Neural cell (in vitro differentiated cells): Measurements from ENCODE around the gene PGK2. TPM values are rescaled to one million over a fixed set of nuclear protein-coding genes. Genes with fewer than 3 reads are reported as not detected.

Experiments
- H2AFZ ChIP-seq: fragments of 200-600, 300-800 bp; sonication (generic), shearing (Covaris generic); 2 replicates; pipeline ENCODE4 v1.6.0; 2014; ENCODE audit warnings: low read depth, mild to moderate bottlenecking, antibody characterized with exemption, low read length, moderate library complexity
- H3F3A ChIP-seq: fragments of 200-600 bp; shearing (Covaris generic); 2 replicates; pipeline ENCODE4 v1.6.1; 2016; ENCODE audit warnings: mild to moderate bottlenecking, moderate library complexity, mixed read lengths, antibody characterized with exemption, low read length; ENCODE audit not compliant: insufficient read depth, poor library complexity, severe bottlenecking
- H3K27ac ChIP-seq: fragments of 200-600, 300-800 bp; sonication (generic), shearing (Covaris generic); 2 replicates; pipeline ENCODE4 v1.5.1; 2014; ENCODE audit warnings: mild to moderate bottlenecking, low read length, moderate library complexity
- H3K27me3 ChIP-seq: fragments of 300-800, 200-600 bp; sonication (generic), shearing (Covaris generic); 2 replicates; pipeline ENCODE4 v1.6.0; 2014; ENCODE audit warnings: mild to moderate bottlenecking, low read depth, low read length, moderate library complexity; ENCODE audit not compliant: insufficient read depth
- H3K36me3 ChIP-seq: fragments of 300-800, 200-600 bp; sonication (generic), shearing (Covaris generic); 2 replicates; pipeline ENCODE4 v1.5.1; 2014; ENCODE audit warnings: mild to moderate bottlenecking, antibody characterized with exemption, low read length, moderate library complexity; ENCODE audit not compliant: insufficient read depth
- H3K4me2 ChIP-seq: fragments of 300-800, 200-600 bp; sonication (generic), shearing (Covaris generic); 2 replicates; pipeline ENCODE4 v1.6.0; 2014; ENCODE audit warnings: mild to moderate bottlenecking, low read length
- H3K4me3 ChIP-seq: fragments of 300-800, 200-600 bp; sonication (generic), shearing (Covaris generic); 2 replicates; pipeline ENCODE4 v1.5.1; 2014; ENCODE audit warnings: mild to moderate bottlenecking, low read length, moderate library complexity
- H3K79me2 ChIP-seq: fragments of 200-600 bp; shearing (Covaris generic); replicated peaks from 2 replicates; pipeline ENCODE4 v1.6.0; 2014; ENCODE audit warnings: mild to moderate bottlenecking, low read length, moderate library complexity; ENCODE audit not compliant: insufficient read depth
- H3K9ac ChIP-seq: fragments of 300-800, 200-600 bp; sonication (generic), shearing (Covaris generic); 2 replicates; pipeline ENCODE4 v1.6.1; 2016; ENCODE audit warnings: mild to moderate bottlenecking, low read length, mixed read lengths
- H3K9me2 ChIP-seq: fragments of 200-600 bp; shearing (Covaris generic); 2 replicates; pipeline ENCODE4 v1.6.1; 2016; ENCODE audit warnings: mild to moderate bottlenecking, low read length, mixed read lengths; ENCODE audit not compliant: insufficient read depth
- H3K9me3 ChIP-seq: fragments of 200-600, 300-800 bp; sonication (generic), shearing (Covaris generic); 2 replicates; pipeline ENCODE4 v1.6.1; 2016; ENCODE audit warnings: mild to moderate bottlenecking, mixed run types, low read length, moderate library complexity, mixed read lengths
- H4K20me1 ChIP-seq: fragments of 200-600 bp; shearing (Covaris generic); 2 replicates; pipeline ENCODE4 v1.6.1; 2016; ENCODE audit warnings: mild to moderate bottlenecking, mixed run types; ENCODE audit not compliant: insufficient read depth
- EP300 ChIP-seq: fragments of 450-650 bp; conservative IDR thresholded peaks from 2 replicates; pipeline ENCODE4 v1.6.1; 2014; ENCODE audit warnings: antibody characterized with exemption, mild to moderate bottlenecking, moderate library complexity; ENCODE audit not compliant: poor library complexity, severe bottlenecking
- EZH2 ChIP-seq: fragments of 200-600, 300-800 bp; shearing (Covaris generic), sonication (generic); IDR thresholded peaks from 2 replicates; pipeline ENCODE4 v1.6.1; 2014; ENCODE audit warnings: antibody characterized with exemption, low read length, borderline replicate concordance, mild to moderate bottlenecking; ENCODE audit not compliant: insufficient read depth, poor library complexity, severe bottlenecking
- MXI1 ChIP-seq: fragments of 450-650 bp; conservative IDR thresholded peaks from 2 replicates; pipeline ENCODE4 v1.6.1; 2014; ENCODE audit warnings: antibody characterized with exemption, mild to moderate bottlenecking; ENCODE audit not compliant: poor library complexity, severe bottlenecking
- POLR2AphosphoS5 ChIP-seq: IDR thresholded peaks from 2 replicates; pipeline ENCODE4 v1.6.1; 2012
- RAD21 ChIP-seq: fragments of 450-650 bp; conservative IDR thresholded peaks from 2 replicates; pipeline ENCODE4 v1.6.1; 2014; ENCODE audit warnings: antibody characterized with exemption, mild to moderate bottlenecking, moderate library complexity
- SMC3 ChIP-seq: fragments of 450-650 bp; conservative IDR thresholded peaks from 2 replicates; pipeline ENCODE4 v1.6.1; 2014; ENCODE audit warnings: antibody characterized with exemption, mild to moderate bottlenecking, moderate library complexity; ENCODE audit not compliant: poor library complexity
- TAF1 ChIP-seq: IDR thresholded peaks from 2 replicates; pipeline ENCODE4 v1.6.1; 2012; ENCODE audit warnings: low read depth
- polyA plus RNA-seq: library from polyadenylated mRNA; depleted of rRNA; stranded (reverse); fragments of >200 nt; gene quantifications from 2 replicates; pipeline ENCODE4 v1.2.3, GENCODE V29; 2014
- TF ChIP-seq, protein P1 (sequence below): fragments of 450-650 bp; IDR thresholded peaks from 2 replicates; pipeline ENCODE4 v1.5.1; 2014; ENCODE audit warnings: antibody characterized with exemption, mild to moderate bottlenecking, moderate library complexity; ENCODE audit not compliant: poor library complexity, severe bottlenecking
- TF ChIP-seq, protein P2 (sequence below): IDR thresholded peaks from 2 replicates; pipeline ENCODE4 v1.6.1; 2012; ENCODE audit warnings: borderline replicate concordance

The PGK2 gene
- polyA plus RNA-seq, 1 donor from 2014 or later: not detected

GRCh38 chr6:49744259-49744658, 42.8 kb downstream of the PGK2 start, which contains the start of gene CRISP3:
Gene CRISP3, minus strand, starts transcription at chr6:49744388. Its CDS starts 21 bp downstream, at chr6:49744367.
- Histone ChIP-seq H3K79me2 (no peaks in the 10 kb centered on the region), H4K20me1 (no peaks in the 10 kb centered on the region), H3K9me2 (no peaks in the 10 kb centered on the region), H3K27me3 (no peaks in the 10 kb centered on the region), H3K9ac (no peak within 1 kb of the TSS), H3K9me3 (no peaks in the 10 kb centered on the region), H3F3A (no peaks in the 10 kb centered on the region), H2AFZ (no peak within 1 kb of the TSS), H3K27ac (no peak within 1 kb of the TSS), H3K4me2 (no peak within 1 kb of the TSS), H3K4me3 (no peak within 1 kb of the TSS), H3K36me3 (no peaks in the 10 kb centered on the region)
- TF ChIP-seq TAF1 (no peak), MXI1 (no peak), EZH2 (no peak), SMC3 (no peak), EP300 (no peak), POLR2AphosphoS5 (no peak), RAD21 (no peak)
- TF ChIP-seq, protein P1, sequence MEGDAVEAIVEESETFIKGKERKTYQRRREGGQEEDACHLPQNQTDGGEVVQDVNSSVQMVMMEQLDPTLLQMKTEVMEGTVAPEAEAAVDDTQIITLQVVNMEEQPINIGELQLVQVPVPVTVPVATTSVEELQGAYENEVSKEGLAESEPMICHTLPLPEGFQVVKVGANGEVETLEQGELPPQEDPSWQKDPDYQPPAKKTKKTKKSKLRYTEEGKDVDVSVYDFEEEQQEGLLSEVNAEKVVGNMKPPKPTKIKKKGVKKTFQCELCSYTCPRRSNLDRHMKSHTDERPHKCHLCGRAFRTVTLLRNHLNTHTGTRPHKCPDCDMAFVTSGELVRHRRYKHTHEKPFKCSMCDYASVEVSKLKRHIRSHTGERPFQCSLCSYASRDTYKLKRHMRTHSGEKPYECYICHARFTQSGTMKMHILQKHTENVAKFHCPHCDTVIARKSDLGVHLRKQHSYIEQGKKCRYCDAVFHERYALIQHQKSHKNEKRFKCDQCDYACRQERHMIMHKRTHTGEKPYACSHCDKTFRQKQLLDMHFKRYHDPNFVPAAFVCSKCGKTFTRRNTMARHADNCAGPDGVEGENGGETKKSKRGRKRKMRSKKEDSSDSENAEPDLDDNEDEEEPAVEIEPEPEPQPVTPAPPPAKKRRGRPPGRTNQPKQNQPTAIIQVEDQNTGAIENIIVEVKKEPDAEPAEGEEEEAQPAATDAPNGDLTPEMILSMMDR: no peak
- TF ChIP-seq, protein P2, sequence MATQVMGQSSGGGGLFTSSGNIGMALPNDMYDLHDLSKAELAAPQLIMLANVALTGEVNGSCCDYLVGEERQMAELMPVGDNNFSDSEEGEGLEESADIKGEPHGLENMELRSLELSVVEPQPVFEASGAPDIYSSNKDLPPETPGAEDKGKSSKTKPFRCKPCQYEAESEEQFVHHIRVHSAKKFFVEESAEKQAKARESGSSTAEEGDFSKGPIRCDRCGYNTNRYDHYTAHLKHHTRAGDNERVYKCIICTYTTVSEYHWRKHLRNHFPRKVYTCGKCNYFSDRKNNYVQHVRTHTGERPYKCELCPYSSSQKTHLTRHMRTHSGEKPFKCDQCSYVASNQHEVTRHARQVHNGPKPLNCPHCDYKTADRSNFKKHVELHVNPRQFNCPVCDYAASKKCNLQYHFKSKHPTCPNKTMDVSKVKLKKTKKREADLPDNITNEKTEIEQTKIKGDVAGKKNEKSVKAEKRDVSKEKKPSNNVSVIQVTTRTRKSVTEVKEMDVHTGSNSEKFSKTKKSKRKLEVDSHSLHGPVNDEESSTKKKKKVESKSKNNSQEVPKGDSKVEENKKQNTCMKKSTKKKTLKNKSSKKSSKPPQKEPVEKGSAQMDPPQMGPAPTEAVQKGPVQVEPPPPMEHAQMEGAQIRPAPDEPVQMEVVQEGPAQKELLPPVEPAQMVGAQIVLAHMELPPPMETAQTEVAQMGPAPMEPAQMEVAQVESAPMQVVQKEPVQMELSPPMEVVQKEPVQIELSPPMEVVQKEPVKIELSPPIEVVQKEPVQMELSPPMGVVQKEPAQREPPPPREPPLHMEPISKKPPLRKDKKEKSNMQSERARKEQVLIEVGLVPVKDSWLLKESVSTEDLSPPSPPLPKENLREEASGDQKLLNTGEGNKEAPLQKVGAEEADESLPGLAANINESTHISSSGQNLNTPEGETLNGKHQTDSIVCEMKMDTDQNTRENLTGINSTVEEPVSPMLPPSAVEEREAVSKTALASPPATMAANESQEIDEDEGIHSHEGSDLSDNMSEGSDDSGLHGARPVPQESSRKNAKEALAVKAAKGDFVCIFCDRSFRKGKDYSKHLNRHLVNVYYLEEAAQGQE: no peak

- no peak for TF ChIP-seq EZH2
- TF ChIP-seq SMC3: no peak
- no peak for TF ChIP-seq RAD21
- TF ChIP-seq MXI1: no peak
- Histone ChIP-seq H3F3A (no peaks in the 10 kb centered on the region), H3K9me3 (no peaks in the 10 kb centered on the region), H2AFZ (no peak overlapping the region), H3K27me3 (no peaks in the 10 kb centered on the region), H3K4me3 (no peak overlapping the region), H3K27ac (no peak overlapping the region), H3K79me2 (no peaks in the 10 kb centered on the region), H3K9ac (no peak overlapping the region), H3K4me2 (no peak overlapping the region), H3K9me2 (no peaks in the 10 kb centered on the region), H4K20me1 (no peaks in the 10 kb centered on the region), H3K36me3 (no peaks in the 10 kb centered on the region)
These were observed 43.7 kb downstream of the PGK2 start for GRCh38 chr6:49743429-49743828.

DNA sequence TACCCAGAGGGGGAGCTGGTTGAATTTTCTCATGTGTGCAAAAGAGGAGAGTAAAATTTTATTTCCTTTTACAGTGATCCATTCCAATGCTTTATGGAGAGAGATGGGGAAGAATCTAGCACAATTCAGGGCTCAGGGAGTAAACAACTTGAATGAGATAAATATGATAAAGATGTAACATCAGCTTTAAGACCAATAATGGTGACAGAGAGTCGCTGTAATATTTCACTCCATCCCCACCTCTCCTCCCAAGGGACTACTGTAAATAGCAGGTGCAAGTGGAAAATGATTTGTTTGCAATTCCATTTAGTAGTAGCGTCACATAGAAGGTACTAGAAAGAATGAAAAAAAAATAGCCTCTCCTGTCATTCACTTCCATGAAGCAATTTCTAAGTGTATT, 47.7 kb downstream of the PGK2 start:
- Histone ChIP-seq H3K4me2 (no peak overlapping the region), H3K4me3 (no peak overlapping the region), H3K36me3 (no peaks in the 10 kb centered on the region), H3K9me3 (no peaks in the 10 kb centered on the region), H3K27ac (no peak overlapping the region), H3F3A (no peaks in the 10 kb centered on the region), H4K20me1 (no peaks in the 10 kb centered on the region), H3K27me3 (no peaks in the 10 kb centered on the region), H3K9me2 (no peaks in the 10 kb centered on the region), H3K9ac (no peak overlapping the region), H2AFZ (no peak overlapping the region), H3K79me2 (no peaks in the 10 kb centered on the region)
- TF ChIP-seq POLR2AphosphoS5 (peak; percentile 66), MXI1 (no peak)
